ENCODE data around the gene NR1D1. TPM values are rescaled to one million over a fixed set of nuclear protein-coding genes. Genes with fewer than 3 reads are reported as not detected.
A peak's percentile ranks its signal among the peaks of the same experiment; 100 is the strongest.

The NR1D1 gene
- total and polyA plus RNA-seq, 2 of the 13 experiments (the other 11 are each of a cell fraction or from before 2014, with no cell fraction given), result 2.1 to 2.7 TPM

DNA sequence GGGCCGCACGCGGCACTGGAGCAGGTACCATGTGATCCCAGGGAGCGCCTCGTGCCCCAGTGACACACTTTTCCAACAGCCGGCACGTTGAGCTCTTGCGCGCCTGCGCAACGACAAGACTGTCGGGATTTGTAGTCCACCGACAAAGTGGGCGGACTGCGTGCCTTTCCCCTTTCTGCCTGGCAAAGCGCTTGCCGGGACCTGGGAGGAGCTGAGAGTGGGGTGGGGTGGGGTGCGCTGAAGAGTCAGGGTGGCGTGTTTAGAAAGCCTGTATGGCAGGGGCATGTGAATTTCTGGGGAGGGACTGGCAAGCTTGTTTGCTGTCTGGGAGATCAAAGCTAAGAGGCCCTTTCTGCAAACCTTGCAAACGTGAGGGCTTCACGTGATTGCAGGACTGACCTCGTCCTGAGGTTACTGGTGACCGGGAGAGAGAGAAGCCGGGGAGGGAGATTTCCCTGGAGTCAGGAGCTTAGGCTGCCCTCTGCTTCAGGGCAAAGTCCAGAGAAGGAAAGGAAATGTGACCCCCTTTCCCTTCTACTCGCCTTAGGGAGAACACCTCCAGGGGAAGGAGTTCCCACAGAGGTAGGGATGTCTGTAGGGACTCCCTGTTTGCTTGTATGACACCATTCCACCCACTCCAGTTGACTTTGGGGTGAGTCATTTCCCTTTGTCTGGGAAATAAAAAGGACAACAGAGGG lies 429 bp upstream of the NR1D1 start (continued):
- TF ChIP-seq ZNF839 (CRISPR knock-in tag; IDR thresholded peaks at IDR 0.05; ENCODE audit: borderline replicate concordance) (peak; percentile 96; the same call in 1 of the 2 replicates), MLLT10 (CRISPR knock-in tag; IDR thresholded peaks at IDR 0.05) (no peak), RORA (CRISPR knock-in tag; IDR thresholded peaks at IDR 0.05) (peak; percentile 99; the same call in 1 of the 2 replicates), STAG1 (CRISPR knock-in tag; IDR thresholded peaks at IDR 0.05) (peak; percentile 23; the same call in 1 of the 2 replicates), RFX1 (IDR thresholded peaks at IDR 0.05) (no peak), ZNF761 (CRISPR knock-in tag; conservative IDR thresholded peaks at IDR 0.05) (peak; percentile 99), FOXA1 (IDR thresholded peaks at IDR 0.05) (peak; percentile 57; the same call in 1 of the 2 replicates), FOXA1 (CRISPR knock-in tag; IDR thresholded peaks at IDR 0.05) (peak; percentile 85), KMT2A (CRISPR knock-in tag; IDR thresholded peaks at IDR 0.05) (no peak; the same call in 1 of the 2 replicates), ZBTB20 (CRISPR knock-in tag; IDR thresholded peaks at IDR 0.05; ENCODE audit: borderline replicate concordance, low read depth) (peak; percentile 99), MIXL1 (CRISPR knock-in tag; IDR thresholded peaks at IDR 0.05) (peak; percentile 94), PLRG1 (conservative IDR thresholded peaks at IDR 0.05) (no peak), IKZF4 (CRISPR knock-in tag; IDR thresholded peaks at IDR 0.05; ENCODE audit: borderline replicate concordance, low read depth, not compliant biosample characterization) (peak; percentile 99), CBFB (CRISPR knock-in tag; IDR thresholded peaks at IDR 0.05) (peak; percentile 81), SNAI1 (CRISPR knock-in tag; IDR thresholded peaks at IDR 0.05; ENCODE audit: borderline replicate concordance) (0 out of 2 replicates have a peak, but pooled peaks have one; percentile 86), EEA1 (CRISPR knock-in tag; IDR thresholded peaks at IDR 0.05; ENCODE audit: borderline replicate concordance) (peak; percentile 88), FOXK1 (CRISPR knock-in tag; IDR thresholded peaks at IDR 0.05; ENCODE audit: borderline replicate concordance, low read depth) (peak; percentile 94), MAF1 (CRISPR knock-in tag; IDR thresholded peaks at IDR 0.05; ENCODE audit: borderline replicate concordance) (no peak), ZC3H13 (CRISPR knock-in tag; IDR thresholded peaks at IDR 0.05) (peak; percentile 81; the same call in 1 of the 2 replicates), CREB1 (IDR thresholded peaks at IDR 0.05) (peak; percentile 74), CREB1 (CRISPR knock-in tag; IDR thresholded peaks at IDR 0.05) (peak; percentile 60), AGO2 (optimal IDR thresholded peaks at IDR 0.05; ENCODE audit: low read depth, low read length) (no peak), ZNF124 (CRISPR knock-in tag; IDR thresholded peaks at IDR 0.05) (peak; percentile 94), TEAD3 (CRISPR knock-in tag; optimal IDR thresholded peaks at IDR 0.05; ENCODE audit: borderline replicate concordance) (peak; percentile 69), SMARCC2 (IDR thresholded peaks at IDR 0.05) (0 out of 2 replicates have a peak, but pooled peaks have one; percentile 42), NR2C2 (CRISPR knock-in tag; IDR thresholded peaks at IDR 0.05; ENCODE audit: borderline replicate concordance) (peak; percentile 92), ZNF557 (CRISPR knock-in tag; IDR thresholded peaks at IDR 0.05) (peak; percentile 97; the same call in 1 of the 2 replicates), ZSCAN22 (CRISPR knock-in tag; IDR thresholded peaks at IDR 0.05) (peak; percentile 76; the same call in 1 of the 2 replicates)
- TF ChIP-seq, protein P1, sequence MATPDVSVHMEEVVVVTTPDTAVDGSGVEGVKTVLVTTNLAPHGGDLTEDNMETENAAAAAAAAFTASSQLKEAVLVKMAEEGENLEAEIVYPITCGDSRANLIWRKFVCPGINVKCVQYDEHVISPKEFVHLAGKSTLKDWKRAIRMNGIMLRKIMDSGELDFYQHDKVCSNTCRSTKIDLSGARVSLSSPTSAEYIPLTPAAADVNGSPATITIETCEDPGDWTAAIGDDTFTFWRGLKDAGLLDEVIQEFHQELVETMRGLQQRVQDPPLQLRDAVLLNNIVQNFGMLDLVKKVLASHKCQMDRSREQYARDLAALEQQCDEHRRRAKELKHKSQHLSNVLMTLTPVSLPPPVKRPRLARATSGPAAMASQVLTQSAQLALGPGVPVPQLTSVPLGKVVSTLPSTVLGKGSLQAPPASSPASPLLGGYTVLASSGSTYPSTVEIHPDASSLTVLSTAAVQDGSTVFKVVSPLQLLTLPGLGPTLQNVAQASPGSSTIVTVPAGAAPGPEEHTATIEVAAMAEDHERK (CRISPR knock-in tag; IDR thresholded peaks at IDR 0.05; ENCODE audit: low read depth), result peak; percentile 62
- TF ChIP-seq, protein P2, sequence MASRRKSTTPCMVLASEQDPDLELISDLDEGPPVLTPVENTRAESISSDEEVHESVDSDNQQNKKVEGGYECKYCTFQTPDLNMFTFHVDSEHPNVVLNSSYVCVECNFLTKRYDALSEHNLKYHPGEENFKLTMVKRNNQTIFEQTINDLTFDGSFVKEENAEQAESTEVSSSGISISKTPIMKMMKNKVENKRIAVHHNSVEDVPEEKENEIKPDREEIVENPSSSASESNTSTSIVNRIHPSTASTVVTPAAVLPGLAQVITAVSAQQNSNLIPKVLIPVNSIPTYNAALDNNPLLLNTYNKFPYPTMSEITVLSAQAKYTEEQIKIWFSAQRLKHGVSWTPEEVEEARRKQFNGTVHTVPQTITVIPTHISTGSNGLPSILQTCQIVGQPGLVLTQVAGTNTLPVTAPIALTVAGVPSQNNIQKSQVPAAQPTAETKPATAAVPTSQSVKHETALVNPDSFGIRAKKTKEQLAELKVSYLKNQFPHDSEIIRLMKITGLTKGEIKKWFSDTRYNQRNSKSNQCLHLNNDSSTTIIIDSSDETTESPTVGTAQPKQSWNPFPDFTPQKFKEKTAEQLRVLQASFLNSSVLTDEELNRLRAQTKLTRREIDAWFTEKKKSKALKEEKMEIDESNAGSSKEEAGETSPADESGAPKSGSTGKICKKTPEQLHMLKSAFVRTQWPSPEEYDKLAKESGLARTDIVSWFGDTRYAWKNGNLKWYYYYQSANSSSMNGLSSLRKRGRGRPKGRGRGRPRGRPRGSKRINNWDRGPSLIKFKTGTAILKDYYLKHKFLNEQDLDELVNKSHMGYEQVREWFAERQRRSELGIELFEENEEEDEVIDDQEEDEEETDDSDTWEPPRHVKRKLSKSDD (CRISPR knock-in tag; IDR thresholded peaks at IDR 0.05; ENCODE audit: low read depth), result peak; percentile 88; the same call in 1 of the 2 replicates
